OCI-LY7 (cell line): Measurements from ENCODE around the gene ARRB1.

Source experiments
- CTCF ChIP-seq: fragments of 200-600 bp; sonication (generic); conservative IDR thresholded peaks from 2 replicates; pipeline ENCODE4 v1.5.1; 2014; ENCODE audit warnings: mild to moderate bottlenecking, antibody characterized with exemption, low read length, moderate library complexity, mixed read lengths
- EZH2phosphoT487 ChIP-seq: fragments of 200-600 bp; sonication (generic); IDR thresholded peaks from 2 replicates; pipeline ENCODE4 v1.6.1; 2018; ENCODE audit warnings: low read depth, borderline replicate concordance, mild to moderate bottlenecking, mixed run types, antibody characterized with exemption, low read length, moderate library complexity, mixed read lengths

DNA sequence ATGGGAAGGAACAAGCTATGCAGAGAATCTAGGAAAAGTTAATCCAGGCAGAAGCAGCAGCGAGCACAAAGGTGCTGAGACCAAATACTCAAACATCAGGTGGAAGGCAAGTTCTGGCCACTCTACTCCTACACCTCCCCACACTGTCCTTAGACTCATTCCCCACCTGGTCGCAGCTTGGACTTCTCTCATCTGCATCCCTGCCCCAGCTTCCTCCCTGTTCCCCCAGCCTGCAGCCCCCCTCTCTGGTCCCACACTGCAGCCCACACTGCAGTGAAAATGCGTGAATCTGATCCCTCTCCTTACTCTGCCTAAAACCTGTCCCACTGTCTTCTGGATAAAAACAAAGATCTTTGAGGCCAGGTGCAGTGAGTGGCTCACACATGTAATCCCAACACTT lies 101.8 kb downstream of the ARRB1 start:
- no peak for TF ChIP-seq CTCF
- no peak for TF ChIP-seq EZH2phosphoT487
